ENCODE measurements around the gene PLD5. TPM values are rescaled to one million over a fixed set of nuclear protein-coding genes. Genes with fewer than 3 reads are reported as not detected.
"Not testable (repeated sequence)": the region's sequence is repeated elsewhere in the genome, so short reads cannot be mapped to it uniquely, and the experiment has no call there.

Gene PLD5
- total RNA-seq, 1 donor from 2014 or later: not detected

GRCh38 chr1:242120432-242120831 lies 404.1 kb downstream of the PLD5 start:
- H3K36me3 Mint-ChIP-seq (ENCODE audit: low read depth): no peaks in the 10 kb centered on the region

GRCh38 chr1:242100921-242101320 lies 423.6 kb downstream of the PLD5 start:
- ATAC-seq (ENCODE audit: low read depth): no peak
- ChIA-PET POLR2A (no interaction called here), CTCF (no interaction called here)
- DNase-seq: no peak
- no peaks in the 10 kb centered on the region for H3K36me3 Mint-ChIP-seq (ENCODE audit: low read depth)
- no peaks in the 10 kb centered on the region for H3K9me3 Mint-ChIP-seq
- no peaks in the 10 kb centered on the region for H3K4me1 Mint-ChIP-seq
- intact Hi-C loops (cut with micrococcal nuclease): no loop called here
- no peak overlapping the region for H3K4me3 Mint-ChIP-seq
- H3K27ac Mint-ChIP-seq: no peak overlapping the region
- H3K27me3 Mint-ChIP-seq: no peaks in the 10 kb centered on the region
- no peak for TF ChIP-seq CTCF (IDR thresholded peaks at IDR 0.05)

More at GRCh38 chr1:242120432-242120831, 404.1 kb downstream of the PLD5 start:
- Mint-ChIP-seq H3K27ac (no peak overlapping the region), H3K4me1 (no peaks in the 10 kb centered on the region), H3K9me3 (no peaks in the 10 kb centered on the region), H3K4me3 (no peak overlapping the region), H3K27me3 (peaks cover 2% of the 10 kb centered on the region)
- ChIA-PET POLR2A (no interaction called here), CTCF (no interaction called here)
- ATAC-seq (ENCODE audit: low read depth): no peak
- DNase-seq: no peak
- intact Hi-C loops (cut with micrococcal nuclease): no loop called here
- TF ChIP-seq CTCF (IDR thresholded peaks at IDR 0.05): no peak

- POLR2A ChIA-PET; ATAC-seq (ENCODE audit: low read depth); H3K4me1 Mint-ChIP-seq; H3K36me3 Mint-ChIP-seq (ENCODE audit: low read depth); H3K27me3 Mint-ChIP-seq; H3K9me3 Mint-ChIP-seq; H3K4me3 Mint-ChIP-seq; intact Hi-C loops (cut with micrococcal nuclease); DNase-seq; H3K27ac Mint-ChIP-seq; CTCF ChIA-PET: not testable (repeated sequence)
Observed at GRCh38 chr1:242097283-242097682, 427.2 kb downstream of the PLD5 start.

GRCh38 chr1:242093116-242093515 lies 431.4 kb downstream of the PLD5 start:
- Mint-ChIP-seq H3K27me3 (no peaks in the 10 kb centered on the region), H3K4me3 (no peak overlapping the region), H3K27ac (no peak overlapping the region), H3K36me3 (ENCODE audit: low read depth) (no peaks in the 10 kb centered on the region), H3K4me1 (no peaks in the 10 kb centered on the region), H3K9me3 (no peaks in the 10 kb centered on the region)
- intact Hi-C loops (cut with micrococcal nuclease): no loop called here
- ChIA-PET POLR2A (no interaction called here), CTCF (no interaction called here)
- TF ChIP-seq CTCF (IDR thresholded peaks at IDR 0.05): no peak
- ATAC-seq (ENCODE audit: low read depth) (no peak), DNase-seq (no peak)

DNA sequence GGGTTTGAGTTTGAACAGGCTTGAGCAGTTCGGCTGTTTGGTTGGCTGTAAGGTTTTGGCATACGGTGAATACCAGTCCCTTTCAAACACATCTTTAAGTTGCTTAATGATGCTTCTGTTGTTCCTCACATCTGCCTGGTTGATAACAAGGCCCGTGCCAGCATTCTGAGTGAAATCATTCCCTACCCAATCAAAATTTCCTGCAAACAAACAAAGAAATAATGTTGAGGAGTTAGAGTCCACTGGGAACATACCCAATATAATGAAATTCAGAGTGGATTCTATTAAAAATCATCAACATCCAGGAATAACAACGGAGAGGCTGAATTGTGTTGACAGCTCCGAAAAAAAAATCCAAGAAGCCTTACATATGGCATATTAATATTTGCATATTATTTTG lies 434.6 kb downstream of the PLD5 start:
- no peaks in the 10 kb centered on the region for H3K36me3 Mint-ChIP-seq (ENCODE audit: low read depth)
- no peak overlapping the region for H3K4me3 Mint-ChIP-seq
- H3K27me3 Mint-ChIP-seq: peaks cover 2% of the 10 kb centered on the region
- H3K4me1 Mint-ChIP-seq: no peaks in the 10 kb centered on the region
- DNase-seq: no peak
- H3K9me3 Mint-ChIP-seq: no peaks in the 10 kb centered on the region
- intact Hi-C loops (cut with micrococcal nuclease): no loop called here
- no peak overlapping the region for H3K27ac Mint-ChIP-seq
- TF ChIP-seq CTCF (IDR thresholded peaks at IDR 0.05): no peak
- no peak for ATAC-seq (ENCODE audit: low read depth)
- ChIA-PET CTCF (no interaction called here), POLR2A (no interaction called here)

- H3K27ac Mint-ChIP-seq: no peak overlapping the region
- intact Hi-C loops (cut with micrococcal nuclease): no loop called here
- H3K36me3 Mint-ChIP-seq (ENCODE audit: low read depth): no peaks in the 10 kb centered on the region
- peaks cover 2% of the 10 kb centered on the region for H3K27me3 Mint-ChIP-seq
- no peak overlapping the region for H3K4me3 Mint-ChIP-seq
- ChIA-PET CTCF (no interaction called here), POLR2A (no interaction called here)
- no peaks in the 10 kb centered on the region for H3K4me1 Mint-ChIP-seq
- no peak for ATAC-seq (ENCODE audit: low read depth)
- no peak for TF ChIP-seq CTCF (IDR thresholded peaks at IDR 0.05)
- no peak for DNase-seq
- no peaks in the 10 kb centered on the region for H3K9me3 Mint-ChIP-seq
Observed at GRCh38 chr1:242088875-242089274, 435.6 kb downstream of the PLD5 start.

Measured in activated B cell treated with CpG ODN at 0.5 μM for 24 hours (primary cell).